Testis (tissue), 3 donors: ENCODE measurements around the gene TEX12. TPM values are rescaled to one million over a fixed set of nuclear protein-coding genes. Genes with fewer than 3 reads are reported as not detected.
"Not testable (repeated sequence)": the region's sequence is repeated elsewhere in the genome, so short reads cannot be mapped to it uniquely, and the experiment has no call there.

Source experiments
- DNase-seq: peaks from one replicate; pipeline ENCODE4 v3.0.0-alpha.2; 2019
- H3K27ac ChIP-seq, 2 donors: fragments of 200-600 bp; sonication (generic); one replicate each; pipeline ENCODE4 v1.5.1; 2019
- H3K27me3 ChIP-seq: fragments of 200-600 bp; sonication (generic); one replicate; pipeline ENCODE4 v1.5.1; 2019
- H3K36me3 ChIP-seq: fragments of 200-600 bp; sonication (generic); one replicate; pipeline ENCODE4 v1.5.1; 2017; ENCODE audit warnings: low read depth; ENCODE audit errors: missing control alignments
- H3K4me1 ChIP-seq: fragments of 200-600 bp; sonication (generic); one replicate; pipeline ENCODE4 v1.5.1; 2019
- H3K4me3 ChIP-seq, 2 donors: fragments of 200-600 bp; sonication (generic); one replicate each; pipeline ENCODE4 v1.5.1; 2017 to 2019
- H3K9me3 ChIP-seq: fragments of 200-600 bp; sonication (generic); one replicate; pipeline ENCODE4 v1.5.1; 2017
- POLR2A ChIP-seq: fragments of 450-650 bp; IDR thresholded peaks from one replicate; pipeline ENCODE4 v1.6.1; 2017; ENCODE audit warnings: antibody characterized with exemption, mild to moderate bottlenecking, moderate library complexity
- WGBS, 2 donors: methylation state at CpG; one replicate each; pipeline ENCODE4 v1.1.5; 2018; 5-methylcytosine and 5-hydroxymethylcytosine counted together
- intact Hi-C: fragments of 100-400 bp; cut with DNase I; formaldehyde crosslinking; loops from one replicate; pipeline ENCODE4 v1.15.1; 2023; ENCODE audit warnings: low total_unique reads
- polyA plus RNA-seq: library from polyadenylated mRNA; stranded (reverse); fragments of 350-450 nt; fragmentation: Illumina TruSeq; extraction: RNeasy Lipid Tissue Mini Kit (QIAGEN cat#74804); gene quantifications from one replicate; pipeline ENCODE4 v1.2.3, GENCODE V29; 2014; ENCODE audit warnings: low read depth, low replicate concordance; ENCODE audit not compliant: insufficient read depth
- total RNA-seq, 2 donors: library from RNA; depleted of rRNA; stranded (reverse); fragments of >200 nt; gene quantifications; one replicate each; pipeline ENCODE4 v1.2.3, GENCODE V29; 2016
- TF ChIP-seq, protein P1 (sequence below), 3 experiments: fragments of 450-650 bp in 2 of 3; fragments of 200-600 bp in 1 of 3; sonication (generic) in 1 of 3; IDR thresholded peaks; one replicate each; pipeline ENCODE4 v1.5.1; 2016 to 2019; ENCODE audit warnings: antibody characterized with exemption in 3 of 3, mild to moderate bottlenecking in 2 of 3, moderate library complexity in 1 of 3

TEX12 gene
- total and polyA plus RNA-seq, 3 donors from 2014 or later = 6.3 to 21.8 (median 11.6) TPM

DNA sequence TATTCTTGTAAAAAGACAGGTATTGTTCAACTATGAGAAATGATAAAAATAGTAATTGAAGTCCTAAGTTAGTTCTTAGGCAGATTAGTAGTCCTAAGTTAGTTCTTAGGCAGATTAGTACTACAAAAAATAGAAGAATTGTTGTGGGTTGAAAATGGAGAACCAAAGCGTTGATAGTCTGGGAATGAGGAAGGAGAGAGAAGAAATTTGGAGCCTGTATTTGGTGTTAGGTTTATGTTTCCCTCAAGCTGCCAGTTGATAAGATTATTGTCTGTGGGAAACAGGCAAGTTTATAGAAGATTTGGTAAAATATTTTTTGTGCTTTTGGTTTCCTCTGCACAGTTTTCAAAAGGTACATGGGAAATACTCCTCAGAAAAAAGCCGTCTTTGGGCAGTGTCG is 11.8 kb downstream of the TEX12 start:
- Histone ChIP-seq H3K27me3 (no peaks in the 10 kb centered on the region), H3K36me3 (no peaks in the 10 kb centered on the region), H3K9me3 (no peaks in the 10 kb centered on the region), H3K27ac (no peak overlapping the region), H3K4me1 (peaks cover 3% of the 10 kb centered on the region), H3K4me3 (no peak overlapping the region)
- 87 to 94% methylated on average over 3 of the region's 3 CpGs for WGBS, 2 donors
- DNase-seq = no peak
- intact Hi-C loops = no loop called here
- TF ChIP-seq POLR2A = no peak
- TF ChIP-seq, protein P1, sequence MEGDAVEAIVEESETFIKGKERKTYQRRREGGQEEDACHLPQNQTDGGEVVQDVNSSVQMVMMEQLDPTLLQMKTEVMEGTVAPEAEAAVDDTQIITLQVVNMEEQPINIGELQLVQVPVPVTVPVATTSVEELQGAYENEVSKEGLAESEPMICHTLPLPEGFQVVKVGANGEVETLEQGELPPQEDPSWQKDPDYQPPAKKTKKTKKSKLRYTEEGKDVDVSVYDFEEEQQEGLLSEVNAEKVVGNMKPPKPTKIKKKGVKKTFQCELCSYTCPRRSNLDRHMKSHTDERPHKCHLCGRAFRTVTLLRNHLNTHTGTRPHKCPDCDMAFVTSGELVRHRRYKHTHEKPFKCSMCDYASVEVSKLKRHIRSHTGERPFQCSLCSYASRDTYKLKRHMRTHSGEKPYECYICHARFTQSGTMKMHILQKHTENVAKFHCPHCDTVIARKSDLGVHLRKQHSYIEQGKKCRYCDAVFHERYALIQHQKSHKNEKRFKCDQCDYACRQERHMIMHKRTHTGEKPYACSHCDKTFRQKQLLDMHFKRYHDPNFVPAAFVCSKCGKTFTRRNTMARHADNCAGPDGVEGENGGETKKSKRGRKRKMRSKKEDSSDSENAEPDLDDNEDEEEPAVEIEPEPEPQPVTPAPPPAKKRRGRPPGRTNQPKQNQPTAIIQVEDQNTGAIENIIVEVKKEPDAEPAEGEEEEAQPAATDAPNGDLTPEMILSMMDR (IDR thresholded peaks at IDR 0.05) = no peak

DNA sequence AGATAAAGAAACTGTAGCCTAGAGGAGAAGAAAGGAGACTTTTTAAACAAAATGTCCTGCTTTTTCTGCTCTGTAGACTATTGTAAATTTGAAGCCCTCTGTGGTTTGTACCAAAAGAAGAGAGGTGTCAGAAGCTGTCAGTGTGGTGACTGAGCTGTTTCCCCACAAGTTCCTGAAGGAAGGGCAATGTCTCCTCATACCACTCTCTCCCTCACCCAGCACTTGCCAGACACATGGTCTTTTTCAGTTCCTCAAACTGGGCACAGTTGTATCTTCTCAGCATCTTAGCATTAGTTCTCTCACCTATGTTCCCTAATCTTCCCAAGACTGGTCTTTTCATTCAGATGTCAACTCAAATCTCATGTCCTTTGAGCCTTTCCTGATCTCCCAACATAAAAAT is 12.4 kb downstream of the TEX12 start:
- Histone ChIP-seq H3K9me3 (no peaks in the 10 kb centered on the region), H3K27ac (no peak overlapping the region), H3K27me3 (no peaks in the 10 kb centered on the region), H3K36me3 (no peaks in the 10 kb centered on the region), H3K4me1 (peaks cover 3% of the 10 kb centered on the region), H3K4me3 (no peak overlapping the region)
- no peak for DNase-seq
- TF ChIP-seq, protein P1 (IDR thresholded peaks at IDR 0.05) = no peak
- intact Hi-C loops = no loop called here

DNA sequence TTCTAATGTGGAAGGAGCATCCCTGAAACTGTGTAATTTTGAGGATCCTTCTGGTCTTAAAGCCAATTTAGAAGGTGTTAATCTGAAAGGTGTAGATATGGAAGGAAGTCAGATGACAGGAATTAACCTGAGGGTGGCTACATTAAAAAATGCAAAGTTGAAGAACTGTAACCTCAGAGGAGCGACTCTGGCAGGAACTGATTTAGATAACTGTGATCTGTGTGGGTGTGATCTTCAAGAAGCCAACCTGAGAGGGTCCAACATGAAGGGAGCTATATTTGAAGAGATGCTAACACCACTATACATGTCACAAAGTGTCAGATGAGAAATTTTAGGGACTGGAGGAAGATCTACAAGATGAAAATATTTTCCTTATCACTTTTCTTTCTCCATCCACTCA is 15.7 kb downstream of the TEX12 start:
- Histone ChIP-seq H3K27me3 (no peaks in the 10 kb centered on the region), H3K36me3 (no peaks in the 10 kb centered on the region), H3K4me1 (no peaks in the 10 kb centered on the region), H3K4me3 (no peak overlapping the region), H3K27ac (no peak overlapping the region), H3K9me3 (no peaks in the 10 kb centered on the region)
- TF ChIP-seq POLR2A = no peak
- TF ChIP-seq, protein P1 (IDR thresholded peaks at IDR 0.05) = no peak
- intact Hi-C loops = no loop called here
- no peak for DNase-seq
- WGBS, 2 donors = 80 to 81% methylated on average over 1 of the region's 1 CpG

DNA sequence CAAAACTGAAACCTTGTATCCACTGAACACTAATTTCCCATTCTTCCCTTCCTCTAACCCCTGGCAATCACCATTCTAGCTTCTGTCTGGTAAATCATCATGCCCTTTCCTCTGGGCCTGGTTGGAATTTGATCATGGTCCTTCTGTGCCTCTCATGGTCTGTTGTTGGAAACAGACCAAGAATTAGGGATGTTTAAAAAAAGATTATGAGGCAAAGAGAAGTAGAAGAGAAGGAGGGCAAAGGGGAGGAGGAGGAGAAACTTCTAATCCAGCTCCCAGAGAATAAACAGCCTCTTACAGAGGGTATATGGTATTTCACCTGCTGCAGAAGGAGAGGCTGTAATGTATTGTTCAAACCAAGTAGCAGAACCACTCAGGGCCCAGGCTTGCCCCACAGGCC is 18.7 kb downstream of the TEX12 start:
- H3K36me3 ChIP-seq = no peaks in the 10 kb centered on the region
- no peaks in the 10 kb centered on the region for H3K9me3 ChIP-seq
- no peak for DNase-seq
- H3K27ac ChIP-seq = no peak overlapping the region
- TF ChIP-seq, protein P1 (IDR thresholded peaks at IDR 0.05) = no peak
- no peak for TF ChIP-seq POLR2A
- no peaks in the 10 kb centered on the region for H3K4me1 ChIP-seq
- H3K27me3 ChIP-seq = no peaks in the 10 kb centered on the region
- intact Hi-C loops = no loop called here
- H3K4me3 ChIP-seq = no peak overlapping the region

DNA sequence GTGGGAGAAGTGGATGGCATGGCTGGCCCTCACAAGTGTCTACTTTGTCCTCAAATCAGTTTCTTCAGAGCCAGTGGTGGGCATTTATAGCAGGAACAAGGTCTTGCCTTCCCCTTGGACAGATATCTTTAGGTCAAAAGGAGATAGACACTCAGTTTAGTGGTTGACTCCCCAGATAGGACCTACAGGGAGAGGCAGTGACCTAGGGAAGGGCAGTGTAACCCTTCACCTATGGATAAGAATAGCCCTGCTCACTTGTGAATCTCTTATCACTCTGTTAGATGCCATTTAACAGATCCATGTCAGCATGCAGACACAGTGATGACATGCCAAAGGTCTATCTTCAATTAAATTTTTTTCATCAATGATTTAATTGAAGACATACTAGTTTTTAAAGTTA is 19.1 kb downstream of the TEX12 start:
- no peaks in the 10 kb centered on the region for H3K36me3 ChIP-seq
- H3K27ac ChIP-seq = no peak overlapping the region
- no peaks in the 10 kb centered on the region for H3K4me1 ChIP-seq
- H3K27me3 ChIP-seq = no peaks in the 10 kb centered on the region
- intact Hi-C loops = no loop called here
- no peaks in the 10 kb centered on the region for H3K9me3 ChIP-seq
- DNase-seq = no peak
- no peak overlapping the region for H3K4me3 ChIP-seq
- TF ChIP-seq, protein P1 (IDR thresholded peaks at IDR 0.05) = no peak
- TF ChIP-seq POLR2A = no peak

DNA sequence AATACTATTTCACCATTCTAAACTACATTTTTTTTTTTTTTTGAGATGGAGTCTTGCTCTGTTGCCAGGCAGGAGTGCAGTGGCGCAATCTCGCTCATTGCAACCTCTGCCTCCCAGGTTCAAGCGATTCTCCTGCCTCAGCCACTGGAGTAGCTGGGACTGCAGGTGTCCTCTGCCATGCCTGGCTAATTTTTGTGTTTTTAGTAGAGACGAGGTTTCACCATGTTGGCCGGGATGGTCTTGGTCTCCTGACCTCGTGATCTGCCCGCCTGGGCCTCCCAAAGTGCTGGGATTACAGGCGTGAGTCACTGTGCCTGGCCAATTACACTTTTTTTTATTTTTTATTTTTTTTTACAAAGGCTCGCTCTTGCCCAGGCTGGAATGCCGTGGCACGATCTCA is 27.9 kb downstream of the TEX12 start:
- H3K27ac ChIP-seq, H3K4me1 ChIP-seq, intact Hi-C loops, DNase-seq, H3K4me3 ChIP-seq, H3K36me3 ChIP-seq, H3K27me3 ChIP-seq, H3K9me3 ChIP-seq: not testable (repeated sequence)
- WGBS, 2 donors = 86 to 87% methylated on average over 11 of the region's 11 CpGs
